DMS53 treated with DMSO at 0.1 percent for 48 hours (cell line): ENCODE measurements around the gene IFT88.
A peak's percentile ranks its signal among the peaks of the same experiment; 100 is the strongest.

Experiments used
- DNase-seq: peaks from one replicate; lab custom pipeline; 2025; ENCODE audit not compliant: unreplicated experiment; lab: John Stamatoyannopoulos, UW

The IFT88 gene

DNA sequence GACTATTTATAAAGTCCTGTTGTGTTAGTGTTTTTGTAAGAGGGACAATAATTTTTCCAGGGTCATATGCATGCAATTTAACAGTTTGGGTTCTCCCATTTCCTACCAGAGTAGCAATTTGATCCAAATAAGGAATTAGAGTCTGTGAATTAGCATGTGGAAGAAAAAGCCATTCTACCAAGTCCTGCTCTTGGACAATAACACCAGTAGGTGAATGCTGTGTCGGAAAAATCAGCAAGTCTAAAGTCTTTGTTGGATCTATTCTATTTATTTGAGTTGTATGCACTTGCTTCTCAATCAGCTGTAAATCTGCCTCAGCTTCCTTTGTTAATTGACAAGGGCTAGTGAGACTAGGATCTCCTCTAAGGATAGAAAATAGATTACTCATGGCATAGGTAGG, 115.1 kb downstream of the IFT88 start:
- no peak for DNase-seq

DNA sequence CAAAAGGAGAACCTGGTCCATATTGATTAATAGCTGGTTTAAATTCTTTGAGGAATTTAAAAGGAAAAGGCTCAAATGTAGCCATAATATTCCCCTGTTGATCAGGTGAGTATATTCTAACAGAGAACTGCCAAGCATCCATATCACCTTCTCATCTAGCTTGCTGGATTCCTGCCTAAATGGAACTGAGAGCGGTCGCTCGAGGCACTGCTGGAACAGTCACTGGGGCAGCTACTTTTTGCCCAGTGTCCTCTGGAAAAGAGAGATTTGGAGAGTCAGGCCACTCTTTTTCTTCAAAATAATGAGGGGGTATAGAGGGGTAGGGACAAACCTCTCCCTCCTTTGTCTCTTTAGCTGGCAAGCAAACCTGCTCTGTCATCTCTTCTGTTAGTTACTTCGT, 117.1 kb downstream of the IFT88 start:
- no peak for DNase-seq

DNA sequence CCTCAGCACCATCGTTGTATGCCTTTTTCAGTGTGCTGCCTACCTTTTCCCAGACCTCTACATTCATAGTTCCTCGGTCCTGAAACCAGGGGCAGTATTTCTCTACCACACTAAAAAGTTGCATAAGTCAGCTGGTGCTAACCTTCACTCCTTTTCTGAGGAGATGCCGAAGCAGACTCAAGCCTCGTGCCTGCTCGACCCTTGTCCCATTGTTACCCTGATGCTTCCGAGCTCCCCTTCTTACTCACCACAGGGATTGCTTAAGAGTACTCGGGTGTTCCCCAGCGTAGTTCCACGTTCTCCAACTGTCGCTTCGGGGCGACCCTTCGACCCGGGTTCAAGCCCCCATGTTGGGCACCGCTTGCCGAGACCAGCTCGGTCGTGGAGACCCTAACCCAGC, 117.6 kb downstream of the IFT88 start:
- DNase-seq: no peak

DNA sequence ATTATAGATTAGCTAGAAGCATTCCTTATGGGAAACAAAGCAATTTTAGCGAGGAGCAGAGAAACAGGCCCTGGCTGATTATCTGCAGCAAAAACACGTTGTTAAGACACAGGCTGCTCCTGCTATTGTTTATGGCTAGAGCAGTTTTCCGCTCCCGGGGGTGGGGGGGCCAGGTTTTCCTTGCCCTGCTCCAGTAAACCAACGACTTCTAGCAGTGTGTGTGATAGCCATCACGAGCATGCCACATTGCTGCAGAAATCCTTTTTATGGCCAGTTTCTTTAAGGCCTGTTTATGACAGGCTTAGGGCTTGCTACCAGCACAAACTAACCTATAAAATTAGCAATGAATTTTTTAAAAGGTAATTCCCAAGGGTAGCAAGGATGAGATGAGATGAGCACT, 118.1 kb downstream of the IFT88 start:
- no peak for DNase-seq

DNA sequence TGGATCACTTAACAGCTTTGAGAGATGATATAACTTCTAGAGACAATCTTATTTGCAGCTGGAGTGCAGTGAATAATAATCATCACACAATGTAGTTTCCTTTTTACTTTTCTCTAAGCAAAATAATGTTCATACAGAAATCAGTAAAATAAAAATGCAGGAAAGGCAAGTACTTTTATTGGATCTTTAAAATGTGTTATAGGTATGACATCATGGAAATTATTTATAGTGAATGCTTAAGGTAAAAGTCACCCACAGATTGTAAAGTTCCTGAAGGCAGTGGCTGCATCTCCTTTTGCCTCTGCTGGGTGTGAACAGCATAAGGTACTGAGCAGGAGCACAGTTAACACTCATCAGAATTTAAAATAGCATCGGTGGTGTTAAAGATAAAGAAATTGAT, 119.2 kb downstream of the IFT88 start:
- no peak for DNase-seq

DNA sequence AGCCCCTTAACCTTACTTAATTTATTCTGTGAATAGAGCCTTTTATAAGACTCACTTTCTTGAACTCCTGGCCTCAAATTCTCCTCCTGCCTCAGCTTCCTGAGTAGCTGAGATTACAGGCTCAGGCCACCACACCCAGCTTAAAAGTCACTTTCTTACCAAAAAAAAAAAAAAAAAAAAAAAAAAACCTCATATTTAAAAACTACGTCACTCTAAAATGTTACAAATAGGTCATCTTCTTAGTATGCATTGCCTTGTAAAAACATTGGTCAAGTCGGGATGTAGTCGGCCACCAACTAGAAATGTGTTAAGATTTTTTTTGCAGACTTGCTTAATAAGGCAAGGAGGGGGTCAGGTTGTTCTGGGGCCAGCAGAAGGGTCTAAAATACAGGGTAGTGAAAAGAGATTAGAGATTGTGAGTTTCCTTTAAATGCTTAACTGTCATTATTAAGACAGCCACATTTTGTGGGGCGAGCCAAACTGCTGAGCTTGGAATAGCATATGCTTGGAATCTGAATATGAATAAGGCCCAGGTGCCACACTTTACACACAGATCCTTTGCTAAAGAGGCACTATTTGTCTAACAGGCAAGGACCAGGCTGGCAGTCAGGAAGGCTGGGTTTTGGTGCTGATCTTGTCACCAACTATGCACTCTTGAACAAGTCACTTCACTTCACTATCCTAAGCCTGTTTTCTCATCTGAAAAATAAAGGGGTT, 120.1 kb downstream of the IFT88 start:
- no peak for DNase-seq

DNA sequence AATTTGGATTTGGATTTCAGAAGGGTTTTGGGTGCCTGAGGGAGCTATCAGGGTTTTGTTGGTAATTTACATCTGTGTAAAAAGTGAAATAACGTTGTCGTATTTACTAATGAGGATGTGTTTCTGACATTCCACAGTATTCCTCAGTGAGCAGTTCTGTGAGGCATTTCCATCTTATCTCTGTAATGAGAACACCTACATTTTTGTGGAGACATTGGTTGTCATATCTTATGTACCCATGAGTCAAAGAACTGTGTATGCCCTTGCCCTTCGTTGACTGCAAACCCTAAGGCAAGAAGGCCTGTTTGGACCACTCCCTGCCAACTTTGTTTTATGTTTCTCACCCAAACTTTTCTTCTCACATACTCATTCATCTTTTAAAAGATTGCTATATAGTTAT, 122.3 kb downstream of the IFT88 start:
- no peak for DNase-seq

DNA sequence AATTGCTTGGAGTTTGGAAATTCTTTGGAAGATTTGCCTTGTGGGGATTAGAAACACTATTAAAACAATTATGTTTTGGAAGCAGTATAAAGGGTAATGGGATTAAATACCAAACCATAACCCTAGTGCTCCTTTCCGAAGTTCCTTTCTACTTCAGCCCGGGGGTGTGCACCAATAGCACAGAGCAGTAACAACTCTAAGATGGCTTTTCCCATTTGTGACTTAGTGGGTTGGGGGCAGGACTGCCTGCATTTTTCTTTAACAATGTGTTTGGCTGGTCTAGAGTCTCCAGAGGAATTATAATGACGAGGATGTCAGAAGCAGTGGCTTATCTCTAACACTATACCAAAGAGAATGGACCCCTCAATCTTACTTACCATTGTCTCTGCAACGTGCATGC, 124.7 kb downstream of the IFT88 start:
- no peak for DNase-seq

DNA sequence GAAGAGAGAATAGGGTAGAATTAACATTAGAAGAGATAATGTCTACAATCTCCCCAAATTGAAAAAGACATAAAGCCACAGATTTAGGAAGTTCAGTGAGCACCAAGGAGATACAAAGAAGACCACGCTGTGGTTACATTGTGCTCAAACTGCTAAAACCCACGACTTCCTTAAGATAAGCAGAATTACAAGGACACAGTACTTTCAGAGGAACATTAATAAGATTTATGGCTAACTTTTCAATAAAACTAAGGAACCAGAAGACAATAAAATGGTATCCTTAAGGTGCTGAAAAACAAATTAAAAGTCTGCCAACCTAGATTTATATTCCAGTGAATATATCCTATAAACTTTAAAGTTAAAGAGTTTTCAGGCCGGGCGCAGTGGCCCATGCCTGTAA, 129.1 kb downstream of the IFT88 start:
- DNase-seq: no peak

DNA sequence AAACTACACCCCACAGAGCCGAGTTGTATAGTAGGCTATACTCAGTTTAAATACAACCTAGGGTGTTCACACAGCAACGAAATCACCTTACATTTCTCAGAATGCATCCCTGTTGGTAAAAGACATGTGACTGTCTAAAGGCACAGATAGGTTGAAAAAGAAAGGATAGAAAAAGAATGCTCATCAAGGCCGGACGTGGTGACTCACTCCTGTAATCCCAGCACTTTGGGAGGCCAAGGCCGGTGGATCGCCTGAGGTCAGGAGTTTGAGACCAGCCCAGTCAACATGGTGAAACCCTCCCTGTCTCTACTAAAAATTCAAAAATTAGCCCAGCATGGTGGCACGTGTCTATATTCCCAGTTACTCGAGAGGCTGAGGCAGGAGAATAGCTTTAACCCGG, 132.8 kb downstream of the IFT88 start:
- no peak for DNase-seq

DNA sequence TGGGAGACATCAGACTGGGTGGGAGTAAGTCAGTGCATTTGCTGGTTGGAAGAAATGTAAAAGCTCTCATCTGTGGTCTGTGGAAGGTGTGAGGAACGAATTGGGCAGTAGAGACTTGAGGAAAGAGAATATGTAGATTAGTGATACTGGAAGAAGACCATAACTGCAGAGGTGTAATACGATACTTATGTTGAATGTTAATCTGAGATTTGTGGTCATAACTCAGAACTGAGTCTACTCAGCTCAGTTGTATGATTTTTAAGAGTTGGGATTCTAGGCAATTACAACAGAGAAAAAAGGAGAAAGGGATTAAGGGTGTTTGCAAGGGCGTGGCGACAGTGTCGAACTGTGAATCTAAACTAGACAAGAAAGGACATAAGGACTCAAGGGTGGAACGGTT, 133.3 kb downstream of the IFT88 start:
- no peak for DNase-seq

DNA sequence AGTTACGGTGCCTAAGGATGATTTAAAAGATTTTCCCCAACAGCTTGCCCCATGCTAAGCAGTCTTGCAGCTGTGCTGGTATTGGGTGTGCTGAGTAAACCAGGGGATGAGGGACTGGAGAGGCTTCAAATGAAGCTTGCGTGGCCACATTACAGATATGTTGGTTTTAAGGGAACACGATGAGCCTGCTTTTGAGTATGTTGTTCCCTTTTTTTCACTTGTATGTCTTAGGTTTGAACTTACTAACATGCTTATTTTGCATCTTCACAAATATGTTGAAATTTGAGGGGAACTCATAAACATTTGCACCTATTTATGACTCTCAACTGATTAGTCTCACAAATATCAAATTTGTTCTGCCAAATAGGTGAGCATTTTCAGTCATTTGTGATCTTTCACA, 134.5 kb downstream of the IFT88 start:
- DNase-seq: no peak

DNA sequence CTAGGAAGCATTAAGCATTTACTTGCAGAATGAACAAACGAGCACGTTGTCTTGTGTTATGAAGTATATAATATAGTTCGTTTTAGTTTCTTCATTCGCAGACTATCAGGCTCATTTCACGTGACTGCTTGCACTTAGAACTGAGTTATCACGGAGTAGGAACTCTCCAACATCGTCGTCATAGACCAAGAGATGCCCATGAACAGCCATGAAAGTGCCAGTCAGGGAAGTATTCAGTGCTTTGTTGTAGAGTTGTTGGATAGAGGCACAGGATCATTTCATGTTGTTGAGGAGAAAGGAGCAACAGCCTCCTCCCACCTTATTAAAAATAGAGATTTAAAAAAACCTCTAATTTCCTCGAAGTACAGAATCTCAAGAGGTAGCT, 135.6 kb downstream of the IFT88 start:
- no peak for DNase-seq

DNA sequence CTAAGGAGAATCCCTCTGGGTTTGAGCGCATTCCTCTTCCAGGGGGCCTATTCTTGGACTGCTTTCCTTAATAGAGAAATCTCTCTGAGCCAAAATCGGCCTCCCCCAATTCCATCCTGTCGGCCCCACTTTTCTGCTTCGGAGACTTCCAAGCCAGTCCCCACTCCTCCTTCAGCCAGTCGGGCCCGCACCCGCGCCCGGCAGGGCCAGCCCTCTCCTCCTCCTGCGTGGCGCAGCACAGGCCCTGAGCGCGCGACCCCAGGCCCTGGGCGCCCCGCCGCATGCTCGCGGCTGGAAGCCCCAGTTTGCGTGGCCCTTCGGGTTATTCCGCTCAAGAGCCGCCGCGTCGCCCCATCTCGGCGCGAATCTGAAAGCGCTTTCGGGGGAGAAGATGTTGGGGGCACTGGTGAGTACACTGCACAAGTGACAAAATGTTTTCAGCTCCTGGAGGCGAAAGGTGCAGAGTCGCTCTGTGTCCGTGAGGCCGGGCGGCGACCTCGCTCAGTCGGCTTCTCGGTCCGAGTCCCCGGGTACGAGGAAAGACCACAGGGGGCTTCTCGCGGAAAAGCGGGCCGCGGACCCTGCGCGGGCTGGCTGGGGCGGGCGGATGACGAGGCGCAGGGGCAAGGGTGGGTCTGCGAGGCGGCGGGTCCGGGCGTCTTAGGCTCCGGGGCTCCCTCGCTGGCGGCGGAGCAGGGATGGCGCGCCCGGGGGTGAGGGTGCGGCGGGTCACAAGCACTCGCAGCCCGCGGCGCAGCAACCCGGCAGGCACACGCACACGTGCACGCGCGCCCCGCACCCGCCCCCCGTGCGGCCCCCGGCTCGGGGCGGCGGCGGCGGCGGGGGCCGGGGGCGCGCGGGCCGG, 136.2 kb downstream of the IFT88 start, which contains the start of gene IL17D:
Gene IL17D, plus strand, starts transcription at position 785 of the 865 bp plus-strand sequence. CDS start 303 bp downstream, outside the sequence.
- no peak for DNase-seq

DNA sequence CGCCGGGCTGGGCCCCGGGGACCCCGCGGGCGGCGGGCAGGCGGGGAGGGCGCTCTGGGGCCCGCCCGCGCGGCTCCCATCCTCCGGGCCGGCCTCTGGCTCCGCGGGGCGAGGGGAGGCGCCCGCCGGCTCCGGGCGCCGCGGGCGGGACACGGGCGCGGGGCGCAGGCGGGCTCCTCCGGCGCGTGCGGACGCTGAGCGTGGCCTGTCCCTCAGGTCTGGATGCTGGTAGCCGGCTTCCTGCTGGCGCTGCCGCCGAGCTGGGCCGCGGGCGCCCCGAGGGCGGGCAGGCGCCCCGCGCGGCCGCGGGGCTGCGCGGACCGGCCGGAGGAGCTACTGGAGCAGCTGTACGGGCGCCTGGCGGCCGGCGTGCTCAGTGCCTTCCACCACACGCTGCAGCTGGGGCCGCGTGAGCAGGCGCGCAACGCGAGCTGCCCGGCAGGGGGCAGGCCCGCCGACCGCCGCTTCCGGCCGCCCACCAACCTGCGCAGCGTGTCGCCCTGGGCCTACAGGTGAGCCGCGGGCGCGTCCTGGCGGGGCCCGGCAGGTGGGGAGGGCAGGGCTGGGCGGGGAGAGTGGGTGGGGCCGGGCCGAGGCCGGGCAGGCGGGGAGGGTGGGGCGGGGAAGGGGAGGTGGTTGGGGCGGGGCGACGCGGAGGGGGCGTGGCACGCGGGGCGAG, 137.0 kb downstream of the IFT88 start:
- DNase-seq: peak; percentile 85

DNA sequence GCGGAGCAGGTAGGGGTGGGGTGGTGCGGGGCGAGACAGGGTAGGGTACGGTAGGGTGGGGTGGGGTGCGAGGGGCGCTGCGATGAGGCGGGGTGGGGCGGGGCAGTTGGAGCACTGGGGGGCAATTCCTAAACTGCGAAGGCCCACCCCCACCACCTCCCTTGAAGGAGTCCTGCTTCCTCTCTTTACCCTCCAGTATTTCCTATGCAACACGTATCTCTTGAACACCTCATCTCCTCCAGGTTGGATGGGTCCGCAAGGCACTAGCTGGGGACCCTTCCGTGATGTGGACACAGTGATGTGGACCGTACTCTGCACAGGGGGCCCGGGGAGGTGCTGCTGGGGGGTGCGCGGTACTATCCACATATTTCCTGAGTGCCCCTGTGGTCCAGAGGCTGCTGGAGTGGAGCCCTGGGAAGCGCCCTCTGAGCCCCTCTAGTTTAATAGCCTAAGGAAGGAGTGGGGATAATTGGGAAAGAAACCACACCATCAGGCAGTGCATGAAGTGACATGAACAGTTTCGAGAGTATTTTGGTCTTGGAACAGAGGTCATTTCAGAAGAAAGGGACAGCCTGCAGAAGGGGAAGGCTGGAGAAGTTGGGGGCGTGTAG, 137.6 kb downstream of the IFT88 start:
- peak; percentile 14 for DNase-seq

DNA sequence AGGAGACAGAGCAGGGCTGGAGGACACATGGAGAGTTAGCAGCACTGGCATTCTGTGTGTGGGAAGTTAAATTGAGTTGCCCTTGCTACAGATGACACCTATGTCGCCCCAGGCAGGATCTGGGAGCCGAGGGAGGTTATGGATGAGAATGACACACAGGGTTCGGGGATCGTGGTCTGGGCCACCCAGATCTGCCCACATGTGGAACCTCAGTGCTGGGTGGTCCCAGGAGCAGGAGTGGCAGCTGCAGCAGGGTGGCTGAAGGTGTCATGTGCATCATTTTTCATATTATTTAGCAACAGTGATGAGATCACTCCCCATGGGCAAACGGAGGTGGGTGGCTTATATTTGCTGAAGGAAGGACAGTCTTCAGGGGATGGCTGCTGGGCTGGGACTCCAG, 139.7 kb downstream of the IFT88 start:
- DNase-seq: no peak

DNA sequence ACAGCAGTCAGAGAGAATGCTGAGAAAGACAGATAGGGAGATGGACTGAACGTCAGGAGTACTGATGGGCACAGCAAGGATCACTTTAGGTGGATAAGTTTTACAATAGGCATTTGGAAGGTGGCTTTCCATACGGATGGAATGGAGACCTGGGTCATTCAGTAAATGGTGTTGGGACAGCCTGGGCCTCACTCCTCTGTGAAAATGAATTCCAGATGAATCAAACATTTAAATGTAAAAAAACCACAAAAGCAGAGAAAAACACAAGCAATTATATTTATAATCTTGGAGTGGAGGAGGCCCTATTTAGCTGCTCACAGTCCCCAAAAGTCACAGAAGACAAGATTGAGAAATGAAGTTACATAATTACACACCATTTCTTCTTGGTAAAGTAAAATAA, 141.3 kb downstream of the IFT88 start:
- DNase-seq: no peak

DNA sequence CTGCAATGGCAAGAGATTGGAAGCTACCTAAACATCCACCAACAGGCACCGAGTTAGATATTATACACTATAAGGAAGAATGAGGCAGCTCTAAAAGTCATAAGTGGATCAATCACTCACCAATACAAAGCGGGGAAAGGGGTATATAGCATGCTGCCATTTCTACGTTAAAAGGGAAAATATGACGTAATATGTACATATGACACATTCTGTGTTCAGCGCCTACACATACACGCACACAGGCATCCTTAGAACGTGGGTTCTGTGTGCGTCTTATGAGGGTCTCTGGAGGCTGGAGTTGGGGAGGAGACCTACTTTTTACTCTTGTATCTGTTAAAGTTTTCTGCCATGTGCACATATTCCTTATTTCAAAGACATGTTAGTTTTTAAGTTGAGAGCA, 142.4 kb downstream of the IFT88 start:
- DNase-seq: no peak

DNA sequence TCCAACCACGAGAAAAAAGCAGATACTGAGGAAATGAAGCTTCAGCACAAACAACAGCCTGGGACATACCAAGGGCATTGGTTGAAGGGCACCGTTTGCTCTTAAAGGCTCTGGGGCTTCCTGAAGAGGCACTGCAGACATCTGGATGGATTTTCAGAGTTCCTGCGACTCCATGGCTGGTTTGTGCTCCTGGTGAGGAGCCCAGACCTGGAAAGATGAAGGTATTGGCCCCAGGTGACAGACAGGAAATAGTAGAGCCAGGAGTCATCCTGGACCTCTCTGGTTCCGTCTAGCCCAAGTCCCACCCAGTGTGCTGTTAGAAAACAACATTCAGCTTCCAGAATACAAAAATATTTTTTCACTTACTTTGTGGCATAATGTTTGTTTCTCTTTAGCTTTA, 142.8 kb downstream of the IFT88 start:
- no peak for DNase-seq

DNA sequence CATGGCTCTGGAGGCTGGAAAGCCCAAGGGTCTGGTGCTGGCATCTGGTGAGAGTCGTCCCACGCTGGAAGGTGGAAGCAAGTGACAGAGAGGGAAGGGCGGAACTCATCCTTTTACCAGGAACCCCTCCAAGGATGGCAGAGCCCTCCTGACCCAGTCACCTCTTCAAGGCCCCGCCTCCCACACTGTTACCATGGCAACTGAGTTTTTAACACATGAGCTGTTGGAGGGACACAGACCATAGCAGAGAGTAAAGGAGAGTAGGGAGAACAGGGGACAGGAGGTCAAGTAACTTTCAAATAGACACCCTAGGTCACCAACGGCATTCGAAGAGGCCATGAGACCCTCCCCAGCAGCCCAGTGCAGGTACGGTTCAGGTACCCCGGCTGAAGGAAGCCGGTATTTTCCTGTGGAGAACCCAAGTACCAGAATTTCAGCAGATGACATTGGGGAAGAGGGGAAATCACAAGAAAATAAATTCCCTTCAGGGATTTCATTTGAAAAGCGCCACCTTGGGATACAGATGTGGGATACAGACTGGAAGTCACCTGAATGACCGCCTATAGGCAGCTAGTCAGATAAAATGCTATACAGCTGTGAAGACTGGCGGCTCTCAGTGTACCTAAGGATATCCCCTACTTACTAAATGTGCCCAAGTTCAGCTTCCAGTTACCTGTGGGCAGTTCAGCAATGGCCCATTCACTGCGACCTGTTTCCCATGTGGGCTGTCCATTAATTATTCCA, 144.5 kb downstream of the IFT88 start:
- DNase-seq: no peak
